OCI-LY7 (cell line): ENCODE results near the gene ZNHIT1. TPM values are rescaled to one million over a fixed set of nuclear protein-coding genes. Genes with fewer than 3 reads are reported as not detected.
"Not testable (repeated sequence)": the region's sequence is repeated elsewhere in the genome, so short reads cannot be mapped to it uniquely, and the experiment has no call there.

Experiments used
- BruUV-seq: library from RNA; stranded (reverse); fragments of 400-500 nt; replicated peaks from 2 replicates; lab custom pipeline; 2021; lab: Mats Ljungman, UMichigan
- CTCF ChIA-PET: fragments of 300-600 bp; sonication (Branson Sonifier 250); formaldehyde crosslinking; loops from one replicate; lab custom pipeline; 2022; ENCODE audit warnings: antibody characterized with exemption; ENCODE audit not compliant: unreplicated experiment; lab: Charles Lee
- POLR2A ChIA-PET: fragments of 300-600 bp; sonication (Branson Sonifier 250); formaldehyde crosslinking; loops from one replicate; lab custom pipeline; 2022; ENCODE audit warnings: antibody characterized with exemption; lab: Charles Lee
- DNase-seq: peaks from one replicate; pipeline ENCODE4 v3.0.0-alpha.2; 2015; ENCODE audit warnings: low spot score
- H2AFZ ChIP-seq: fragments of 200-600 bp; sonication (generic), shearing (Covaris generic); 2 replicates; pipeline ENCODE4 v1.6.1; 2014; ENCODE audit warnings: mild to moderate bottlenecking, antibody characterized with exemption, low read length, moderate library complexity
- H3K27ac ChIP-seq: fragments of 200-600 bp; sonication (generic); 2 replicates; pipeline ENCODE4 v1.5.1; 2014; ENCODE audit warnings: mixed run types, low read depth, mild to moderate bottlenecking, moderate library complexity, low read length, inconsistent platforms; ENCODE audit not compliant: poor library complexity, severe bottlenecking
- H3K36me3 ChIP-seq: fragments of 200-600 bp; sonication (generic); 2 replicates; pipeline ENCODE4 v1.6.1; 2014; ENCODE audit warnings: mild to moderate bottlenecking, antibody characterized with exemption, low read length, moderate library complexity, mixed read lengths; ENCODE audit not compliant: insufficient read depth
- H3K4me1 ChIP-seq: fragments of 200-600 bp; sonication (generic); 2 replicates; pipeline ENCODE4 v1.5.1; 2014; ENCODE audit warnings: mild to moderate bottlenecking, low read length; ENCODE audit not compliant: insufficient read depth, poor library complexity, severe bottlenecking
- H3K4me2 ChIP-seq: fragments of 200-600 bp; sonication (generic); 2 replicates; pipeline ENCODE4 v1.6.1; 2014; ENCODE audit warnings: mild to moderate bottlenecking, low read length
- H3K4me3 ChIP-seq: fragments of 200-600 bp; sonication (generic); 2 replicates; pipeline ENCODE4 v1.5.1; 2014; ENCODE audit warnings: mild to moderate bottlenecking, low read depth, low read length; ENCODE audit not compliant: poor library complexity, severe bottlenecking
- H3K79me2 ChIP-seq: fragments of 200-600 bp; sonication (generic); 2 replicates; pipeline ENCODE4 v1.6.1; 2016; ENCODE audit warnings: low read depth, mild to moderate bottlenecking, low read length, moderate library complexity, mixed read lengths; ENCODE audit not compliant: insufficient read depth
- H3K9me2 ChIP-seq: fragments of 200-600 bp; sonication (generic); 2 replicates; pipeline ENCODE4 v1.6.1; 2016; ENCODE audit warnings: mild to moderate bottlenecking, low read length, mixed read lengths; ENCODE audit not compliant: insufficient read depth
- H3K9me3 ChIP-seq: fragments of 200-600 bp; sonication (generic); 2 replicates; pipeline ENCODE4 v1.6.1; 2014; ENCODE audit warnings: mild to moderate bottlenecking, mixed run types, low read length, mixed read lengths
- H4K20me1 ChIP-seq: fragments of 200-600 bp; sonication (generic); 2 replicates; pipeline ENCODE4 v1.6.1; 2014; ENCODE audit warnings: mild to moderate bottlenecking, antibody characterized with exemption, low read length, moderate library complexity, mixed read lengths; ENCODE audit not compliant: insufficient read depth
- EZH2phosphoT487 ChIP-seq: fragments of 200-600 bp; sonication (generic); IDR thresholded peaks from 2 replicates; pipeline ENCODE4 v1.6.1; 2018; ENCODE audit warnings: low read depth, borderline replicate concordance, mild to moderate bottlenecking, mixed run types, antibody characterized with exemption, low read length, moderate library complexity, mixed read lengths
- intact Hi-C: fragments of 100-400 bp; cut with micrococcal nuclease; formaldehyde crosslinking; loops from one replicate; pipeline ENCODE4 v1.10.0; 2022; ENCODE audit not compliant: unreplicated experiment
- total RNA-seq, 2 experiments: library from RNA; depleted of rRNA in 1 of 2; stranded (reverse); fragments of >200 nt in 1 of 2; shearing (Covaris generic) in 1 of 2; gene quantifications; 2 replicates each; pipeline ENCODE4 v1.2.3, GENCODE V29; 2014 to 2022
- TF ChIP-seq, protein P1 (sequence below): fragments of 200-600 bp; sonication (generic); conservative IDR thresholded peaks from 2 replicates; pipeline ENCODE4 v1.5.1; 2014; ENCODE audit warnings: mild to moderate bottlenecking, antibody characterized with exemption, low read length, moderate library complexity, mixed read lengths

ZNHIT1 gene
- total RNA-seq, 2 experiments from 2014 or later: 44.3 to 77.3 TPM

DNA sequence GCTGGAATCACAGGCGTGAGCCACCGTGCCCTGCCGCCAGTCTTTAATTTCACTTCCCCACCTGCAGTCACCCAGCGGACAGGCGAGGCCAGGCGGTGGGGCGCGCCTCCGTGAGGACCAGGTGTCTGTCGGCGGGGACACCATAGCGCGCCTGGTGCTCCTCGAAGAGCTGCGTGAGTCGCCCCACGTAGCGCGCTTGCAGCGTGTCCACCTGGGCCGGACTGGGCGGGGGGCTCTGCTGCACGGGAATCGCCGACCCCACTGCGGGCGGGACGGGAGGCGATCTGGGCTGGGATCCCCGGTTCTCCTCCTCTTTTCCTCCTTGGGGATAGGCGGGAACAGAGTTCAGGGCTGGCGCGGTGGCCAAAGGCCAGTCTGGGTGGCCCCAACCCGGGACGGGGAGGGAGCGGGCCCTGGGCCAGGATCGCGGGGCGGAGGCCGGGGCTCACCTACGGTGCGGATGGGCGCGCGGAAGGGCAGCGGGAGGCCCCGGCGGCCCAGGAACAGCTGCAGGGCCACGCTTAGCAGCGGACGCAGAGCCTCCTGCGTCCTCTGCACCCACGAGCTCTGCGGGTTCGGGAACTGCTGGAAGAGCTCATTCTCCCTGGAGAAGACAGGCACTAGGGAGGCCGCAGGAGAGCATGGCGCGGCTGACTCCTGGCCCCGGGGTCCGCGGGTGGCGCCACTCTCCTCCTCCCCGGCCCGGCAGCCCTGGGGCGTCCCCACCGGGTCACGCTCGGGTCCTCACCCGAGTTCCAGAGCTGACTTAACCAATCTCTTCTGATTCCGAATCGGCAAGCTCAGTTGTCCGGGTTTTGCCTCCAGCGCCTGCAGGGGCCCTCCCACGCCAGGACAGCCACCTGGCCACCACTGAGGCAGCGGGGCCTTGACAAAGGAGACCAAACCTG is 16.0 kb upstream of the ZNHIT1 start:
- Histone ChIP-seq H3K4me3 (no peak overlapping the region), H2AFZ (no peak overlapping the region), H3K4me1 (peaks cover 5% of the 10 kb centered on the region), H3K9me2 (no peaks in the 10 kb centered on the region), H3K27ac (no peak overlapping the region), H3K79me2 (no peaks in the 10 kb centered on the region), H3K4me2 (no peak overlapping the region), H3K36me3 (no peaks in the 10 kb centered on the region), H4K20me1 (no peaks in the 10 kb centered on the region), H3K9me3 (no peaks in the 10 kb centered on the region)
- TF ChIP-seq EZH2phosphoT487: no peak
- TF ChIP-seq, protein P1, sequence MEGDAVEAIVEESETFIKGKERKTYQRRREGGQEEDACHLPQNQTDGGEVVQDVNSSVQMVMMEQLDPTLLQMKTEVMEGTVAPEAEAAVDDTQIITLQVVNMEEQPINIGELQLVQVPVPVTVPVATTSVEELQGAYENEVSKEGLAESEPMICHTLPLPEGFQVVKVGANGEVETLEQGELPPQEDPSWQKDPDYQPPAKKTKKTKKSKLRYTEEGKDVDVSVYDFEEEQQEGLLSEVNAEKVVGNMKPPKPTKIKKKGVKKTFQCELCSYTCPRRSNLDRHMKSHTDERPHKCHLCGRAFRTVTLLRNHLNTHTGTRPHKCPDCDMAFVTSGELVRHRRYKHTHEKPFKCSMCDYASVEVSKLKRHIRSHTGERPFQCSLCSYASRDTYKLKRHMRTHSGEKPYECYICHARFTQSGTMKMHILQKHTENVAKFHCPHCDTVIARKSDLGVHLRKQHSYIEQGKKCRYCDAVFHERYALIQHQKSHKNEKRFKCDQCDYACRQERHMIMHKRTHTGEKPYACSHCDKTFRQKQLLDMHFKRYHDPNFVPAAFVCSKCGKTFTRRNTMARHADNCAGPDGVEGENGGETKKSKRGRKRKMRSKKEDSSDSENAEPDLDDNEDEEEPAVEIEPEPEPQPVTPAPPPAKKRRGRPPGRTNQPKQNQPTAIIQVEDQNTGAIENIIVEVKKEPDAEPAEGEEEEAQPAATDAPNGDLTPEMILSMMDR: no peak
- BruUV-seq: no TSS peak
- CTCF ChIA-PET: no interaction called here
- no peak for DNase-seq
- POLR2A ChIA-PET: interaction anchor here (0.6 kb wide), 1 partner anchor 381 kb away, joined by 5 read pairs; no protein-coding TSS in a partner anchor
- intact Hi-C loops: no loop called here

DNA sequence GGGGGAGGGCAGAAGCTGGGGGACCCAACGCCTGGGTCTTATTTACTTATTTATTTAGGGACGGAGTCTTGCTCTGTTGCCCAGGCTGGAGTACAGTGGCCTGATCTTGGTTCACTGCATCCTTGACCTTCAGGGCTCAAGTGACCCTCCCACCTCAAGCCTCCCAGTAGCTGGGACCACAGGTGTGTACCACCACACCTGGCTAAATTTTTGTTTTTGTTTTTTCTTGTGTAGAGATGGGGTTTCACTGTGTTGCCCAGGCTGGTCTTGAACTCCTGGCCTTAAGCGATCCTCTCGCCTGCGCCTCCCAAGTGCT is 15.4 kb upstream of the ZNHIT1 start:
- H3K4me3 ChIP-seq: no peak overlapping the region
- no peaks in the 10 kb centered on the region for H3K36me3 ChIP-seq
- H3K9me2 ChIP-seq: no peaks in the 10 kb centered on the region
- H3K9me3 ChIP-seq: no peaks in the 10 kb centered on the region
- intact Hi-C loops: no loop called here
- ChIA-PET CTCF (no interaction called here), POLR2A (interaction anchor here (0.6 kb wide), 1 partner anchor 382 kb away, joined by 5 read pairs; no protein-coding TSS in a partner anchor)
- TF ChIP-seq, protein P1: no peak
- no peak for TF ChIP-seq EZH2phosphoT487
- no peaks in the 10 kb centered on the region for H4K20me1 ChIP-seq
- DNase-seq: no peak
- H3K27ac ChIP-seq: no peak overlapping the region
- BruUV-seq: no TSS peak
- H3K4me2 ChIP-seq: no peak overlapping the region
- no peaks in the 10 kb centered on the region for H3K79me2 ChIP-seq
- H3K4me1 ChIP-seq: peaks cover 5% of the 10 kb centered on the region
- H2AFZ ChIP-seq: no peak overlapping the region

DNA sequence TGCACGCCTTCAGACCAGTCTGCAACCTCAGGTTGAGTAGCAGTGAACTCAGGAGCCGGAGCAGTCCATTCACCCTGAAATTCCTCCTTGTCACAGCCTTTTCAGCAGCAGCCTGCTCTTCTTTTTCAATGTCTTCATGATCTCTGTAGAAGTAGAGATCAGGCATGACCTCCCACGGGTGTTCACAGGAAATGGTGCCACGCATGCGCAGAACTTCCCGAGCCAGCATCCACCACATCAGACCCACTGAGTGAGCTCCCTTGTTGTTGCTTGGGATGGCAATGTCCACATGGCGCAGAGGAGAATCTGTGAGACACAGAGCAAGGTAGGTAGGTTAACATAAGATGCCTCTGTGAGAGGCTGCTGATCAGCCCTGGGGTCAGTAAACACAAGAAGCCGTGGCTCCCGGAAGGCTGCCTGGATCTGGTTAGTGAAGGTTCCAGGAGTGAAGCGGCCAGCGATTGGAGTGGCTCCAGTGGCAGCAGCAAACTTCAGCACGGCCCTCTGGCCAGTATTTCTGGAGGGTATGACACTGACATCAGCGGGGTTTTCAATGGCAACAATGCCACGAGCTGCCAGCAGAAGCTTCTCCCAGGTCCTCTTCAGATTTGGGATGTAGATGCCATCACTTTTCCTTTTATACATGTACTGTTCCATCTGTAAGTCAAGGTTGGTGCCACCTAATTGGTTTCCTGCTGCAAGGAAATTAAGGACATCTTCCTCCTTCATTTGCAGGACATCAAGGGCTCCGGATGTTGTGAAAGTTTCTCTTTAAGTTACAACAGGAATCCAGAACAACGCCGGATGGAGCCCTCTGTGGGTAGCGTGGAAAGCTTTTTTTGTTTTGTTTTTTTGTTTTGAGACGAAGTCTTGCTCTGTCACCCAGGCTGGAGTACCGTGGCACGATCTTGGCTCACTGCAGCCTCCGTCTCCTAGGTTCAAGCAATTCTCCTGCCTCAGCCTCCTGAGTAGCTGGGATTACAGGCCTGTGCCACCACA is 13.9 kb upstream of the ZNHIT1 start:
- peak overlapping the region; percentile 24; the same call in 1 of the 2 replicates for H3K4me2 ChIP-seq
- H3K36me3 ChIP-seq, H3K9me2 ChIP-seq, intact Hi-C loops, H4K20me1 ChIP-seq, BruUV-seq, H3K4me1 ChIP-seq, H3K9me3 ChIP-seq, DNase-seq, H3K79me2 ChIP-seq, H3K27ac ChIP-seq, CTCF ChIA-PET, H3K4me3 ChIP-seq: not testable (repeated sequence)
- H2AFZ ChIP-seq: peak overlapping the region; percentile 45; the same call in 1 of the 2 replicates
- POLR2A ChIA-PET: interaction anchor here (1.1 kb wide), 1 partner anchor 10 kb away, joined by 3 read pairs; no protein-coding TSS in a partner anchor
